T-helper 1 cell (primary cell): Measurements from ENCODE around the gene STIMATE.

ENCODE experiments used
- DNase-seq, 5 donors: peaks; one replicate each; pipeline ENCODE4 v3.0.0-alpha.2; 2012 to 2020

STIMATE gene

DNA sequence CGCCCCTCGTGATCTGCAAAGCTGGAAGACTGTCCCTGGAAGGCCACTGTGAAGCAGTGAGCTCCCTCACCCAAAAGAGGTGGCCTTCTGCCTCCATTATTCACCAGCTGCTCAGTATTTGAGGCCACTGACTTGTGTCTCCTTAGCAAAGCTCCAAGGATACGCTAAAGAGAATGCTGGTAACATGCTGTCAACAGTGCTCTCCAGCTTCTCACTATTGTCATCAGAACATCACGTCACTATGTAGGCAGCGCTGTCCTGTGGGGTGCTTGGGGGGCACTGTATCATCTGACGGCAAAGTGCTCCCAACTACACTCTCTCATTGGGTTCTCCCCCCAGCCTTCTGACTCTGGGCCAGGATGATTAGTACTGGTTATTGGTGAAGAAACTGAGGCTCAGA is 81.1 kb downstream of the STIMATE start:
- no peak for DNase-seq

DNA sequence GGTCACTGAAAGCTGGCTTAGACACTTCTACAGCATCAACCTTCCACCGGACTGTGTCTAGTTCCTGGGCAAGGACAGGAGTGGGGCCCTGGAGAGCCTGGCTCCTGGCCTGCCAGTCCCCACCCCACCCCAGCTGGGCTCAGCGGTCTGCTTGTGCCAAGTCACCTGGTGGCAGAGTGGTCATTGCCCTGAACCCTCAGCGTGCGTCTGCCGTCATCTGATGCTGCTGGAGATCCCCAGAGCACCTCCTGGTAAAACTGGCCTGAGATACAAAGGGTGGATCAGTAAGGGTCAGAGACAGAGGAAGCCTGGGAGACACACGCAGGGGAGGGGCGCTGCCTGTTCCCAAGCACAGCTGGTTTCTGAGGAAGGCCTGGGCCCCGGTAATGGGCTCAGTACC is 83.5 kb downstream of the STIMATE start:
- DNase-seq: no peak

DNA sequence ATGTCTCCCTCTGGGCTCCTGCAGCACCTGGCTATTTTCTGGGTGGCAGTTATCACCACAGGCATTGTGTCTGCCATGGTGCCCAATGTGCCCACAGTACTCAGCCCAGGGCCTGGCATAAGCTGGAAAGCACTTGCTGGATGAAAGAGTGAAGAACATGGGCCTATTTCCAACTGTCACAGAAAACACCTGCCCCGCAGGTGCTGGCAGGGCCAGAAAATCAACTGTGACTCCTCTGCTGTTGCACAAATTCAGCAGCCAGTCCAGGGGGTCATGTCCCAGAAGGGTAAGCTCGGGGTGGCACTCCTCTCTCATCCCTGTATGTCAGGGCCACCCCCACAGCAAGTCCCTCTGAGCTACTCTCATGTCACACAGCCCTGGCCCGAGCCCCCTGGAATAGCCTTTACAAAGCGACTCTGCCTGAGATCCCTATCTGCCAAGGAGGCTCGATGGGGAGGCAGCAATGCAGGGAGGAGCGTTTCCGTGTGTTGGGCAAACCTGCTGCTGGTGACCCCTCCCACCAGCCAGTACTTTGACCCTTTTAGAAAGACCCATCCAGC is 85.8 kb downstream of the STIMATE start:
- DNase-seq: no peak

GRCh38 chr3:52810923-52811322 is 86.4 kb downstream of the STIMATE start:
- no peak for DNase-seq

DNA sequence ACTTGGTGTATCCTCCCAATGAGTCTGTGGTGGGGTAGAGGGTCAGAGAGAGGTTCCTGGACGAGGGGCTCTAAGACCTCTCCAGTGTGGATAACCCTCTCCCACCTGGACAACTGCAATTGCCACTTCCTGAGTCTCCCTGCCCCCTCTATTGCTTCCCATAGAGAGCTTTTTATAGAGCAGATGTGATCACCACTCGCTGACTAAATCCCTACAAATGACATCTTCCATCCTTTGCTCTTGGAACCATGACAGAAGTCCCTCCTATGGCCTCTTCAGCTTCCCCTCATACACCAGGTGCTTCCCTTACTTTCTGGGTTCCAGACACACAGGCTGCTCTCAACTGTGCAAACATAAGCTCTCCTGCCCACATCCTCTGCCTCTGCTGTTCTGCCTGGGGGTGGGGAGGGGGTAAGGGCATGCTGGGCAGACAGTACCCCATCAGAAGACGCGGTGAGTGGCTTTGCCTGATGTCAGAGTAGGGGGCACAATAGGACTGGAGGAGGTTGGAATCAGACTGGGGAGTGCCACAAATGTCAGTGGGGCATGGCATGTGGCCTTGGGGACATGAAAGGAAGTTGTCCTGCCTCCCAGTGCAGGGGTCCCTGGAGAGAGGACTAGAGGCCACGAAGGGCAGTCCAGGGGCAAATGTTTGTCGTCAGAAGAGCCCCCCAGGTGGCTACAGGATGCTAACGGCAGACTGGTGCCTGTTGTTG is 87.5 kb downstream of the STIMATE start:
- DNase-seq: no peak

DNA sequence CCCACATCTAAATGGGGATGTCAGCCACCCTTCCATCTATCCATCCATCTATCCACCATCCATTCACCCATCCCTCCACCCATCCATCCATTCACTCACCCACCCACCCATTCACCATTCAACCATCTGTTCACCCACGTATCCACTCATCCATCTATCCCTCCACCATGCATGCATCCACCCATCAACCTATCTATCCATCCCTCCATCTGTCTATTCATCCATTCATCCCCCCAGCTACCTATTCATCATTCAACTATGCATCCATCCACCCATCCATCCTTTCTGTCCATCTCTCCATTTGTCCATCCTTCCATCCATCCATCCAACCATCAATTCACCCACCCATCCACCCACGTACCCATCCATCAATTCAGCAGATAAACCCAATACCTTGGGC is 88.2 kb downstream of the STIMATE start:
- DNase-seq: no peak

- DNase-seq: no peak
Observed at GRCh38 chr3:52805270-52806039, 91.9 kb downstream of the STIMATE start.

GRCh38 chr3:52801839-52802238 is 95.5 kb downstream of the STIMATE start:
- DNase-seq: no peak

GRCh38 chr3:52800079-52800478 is 97.3 kb downstream of the STIMATE start:
- no peak for DNase-seq

GRCh38 chr3:52798978-52799476 is 98.3 kb downstream of the STIMATE start:
- DNase-seq: no peak

DNA sequence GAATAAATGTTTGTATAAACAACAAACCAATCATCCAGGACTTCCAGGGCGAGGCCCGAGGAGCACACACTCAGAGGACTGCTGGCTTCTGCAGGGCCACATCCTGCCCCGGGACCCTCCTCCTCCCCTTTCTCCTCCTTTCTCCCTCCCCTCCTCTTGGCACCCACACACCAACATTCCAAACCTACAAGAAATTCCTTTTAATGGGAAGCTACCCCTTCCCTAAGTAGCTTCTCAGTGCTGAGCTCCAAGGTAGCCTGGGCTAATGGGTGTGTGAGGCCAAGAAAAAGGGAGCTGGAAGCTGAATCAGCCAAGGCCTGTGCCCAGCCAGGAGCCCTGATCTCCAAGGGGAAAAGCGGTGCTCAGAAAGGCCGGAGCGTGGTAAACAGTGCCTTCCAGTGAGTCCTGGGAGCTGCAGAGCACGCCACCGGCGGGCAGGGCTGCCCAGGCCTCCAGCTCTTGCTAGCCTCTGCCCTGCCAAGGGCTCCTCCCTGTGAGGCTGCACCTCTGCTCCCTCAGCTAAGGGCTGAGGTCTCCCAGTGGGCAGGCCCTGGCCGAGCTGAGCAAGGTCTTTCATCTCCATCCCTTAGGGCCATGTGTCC is 98.9 kb downstream of the STIMATE start:
- no peak for DNase-seq

GRCh38 chr3:52796411-52796810 is 100.9 kb downstream of the STIMATE start:
- DNase-seq: no peak

DNA sequence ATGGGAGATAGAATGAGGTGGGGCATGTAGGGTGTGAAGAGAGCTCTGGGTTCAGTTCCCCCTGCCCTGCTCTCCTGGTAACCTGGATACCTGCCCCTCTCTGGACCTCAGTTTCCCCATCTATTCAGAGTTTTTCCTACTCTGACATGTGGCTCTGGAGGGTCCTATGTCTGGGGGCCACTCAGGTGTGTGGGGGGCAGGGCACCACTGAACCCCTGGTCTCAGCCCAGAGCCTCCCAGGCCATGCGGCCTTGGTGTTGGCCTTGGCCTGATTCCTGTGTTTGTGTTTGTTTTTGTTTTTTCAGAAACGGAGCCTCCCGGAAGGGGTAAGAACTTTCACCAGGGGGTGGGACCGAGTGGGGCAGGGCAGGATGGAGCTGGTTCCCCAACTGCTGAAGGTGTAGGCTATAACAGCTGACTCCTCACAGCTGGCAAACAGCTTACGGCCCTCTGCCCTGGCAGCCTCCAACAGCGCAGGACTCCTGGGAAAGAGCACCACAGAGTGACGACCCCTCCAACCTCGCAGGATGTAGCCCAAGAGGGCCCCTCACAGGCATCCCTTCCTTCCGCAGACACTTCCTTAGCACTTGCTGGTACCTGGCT is 101.9 kb downstream of the STIMATE start:
- DNase-seq: no peak

- no peak for DNase-seq
Observed at GRCh38 chr3:52794612-52795099, 102.7 kb downstream of the STIMATE start, which contains the start of gene ITIH3. Gene ITIH3, plus strand, starts transcription at chr3:52794796. Its CDS starts 8 bp downstream, at chr3:52794804.

- no peak for DNase-seq
Observed at GRCh38 chr3:52793702-52794611, 103.4 kb downstream of the STIMATE start.

DNA sequence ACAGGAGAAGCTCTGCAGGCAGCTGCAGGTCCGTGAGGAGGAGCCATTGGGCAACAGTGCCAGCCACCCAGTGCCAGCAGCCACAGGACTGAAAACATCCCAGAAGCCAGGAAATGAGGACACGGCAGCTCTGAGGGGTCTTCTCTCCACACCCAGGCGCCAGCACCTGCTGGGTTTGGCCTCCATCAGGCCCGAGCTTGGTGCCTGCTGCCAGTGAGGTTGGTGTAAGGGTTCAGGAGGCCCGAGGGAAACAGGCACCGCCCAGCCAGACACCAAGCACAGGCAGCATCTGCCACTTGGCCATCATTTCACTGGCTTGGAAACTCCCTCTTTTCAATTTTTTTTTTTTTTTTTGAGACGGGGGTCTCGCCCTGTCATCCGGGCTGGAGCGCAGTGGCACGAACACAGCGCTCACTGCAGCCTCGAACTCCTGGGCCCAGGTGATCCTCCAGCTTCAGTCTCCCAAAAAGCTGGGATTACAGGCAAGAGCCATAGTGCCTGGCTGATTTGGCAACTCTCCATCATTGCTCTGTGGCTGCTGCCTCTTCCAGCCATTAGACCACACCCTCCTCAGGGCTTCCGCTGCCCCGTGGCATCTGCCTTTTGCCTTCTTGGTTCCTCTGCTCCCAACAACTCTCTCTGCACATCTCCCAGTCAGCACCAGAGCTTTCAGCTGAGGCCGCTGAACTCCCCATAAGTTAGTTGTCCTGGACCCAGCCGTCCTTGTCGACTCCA is 104.2 kb downstream of the STIMATE start:
- no peak for DNase-seq

- no peak for DNase-seq
Observed at GRCh38 chr3:52792413-52792812, 104.9 kb downstream of the STIMATE start.

DNA sequence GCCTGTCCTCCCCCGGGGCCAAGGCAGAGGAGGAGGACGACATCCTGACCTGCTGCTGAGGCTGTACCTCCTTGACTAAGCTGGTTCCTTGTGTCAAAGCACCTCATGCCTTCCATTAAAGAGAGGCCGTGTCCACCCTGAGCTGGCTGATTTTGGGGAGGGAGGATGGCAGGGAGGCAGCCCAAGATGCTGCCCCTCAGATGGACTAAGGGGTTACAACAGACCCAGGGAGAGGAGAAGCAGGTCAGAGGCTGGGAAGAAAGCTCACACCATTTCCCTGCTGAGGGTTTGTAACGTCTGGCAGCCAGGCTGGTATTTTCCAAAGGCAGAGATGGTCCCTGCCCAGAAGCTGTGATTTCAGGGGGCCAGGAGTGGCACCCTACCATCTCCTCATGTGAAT is 105.4 kb downstream of the STIMATE start:
- no peak for DNase-seq

DNA sequence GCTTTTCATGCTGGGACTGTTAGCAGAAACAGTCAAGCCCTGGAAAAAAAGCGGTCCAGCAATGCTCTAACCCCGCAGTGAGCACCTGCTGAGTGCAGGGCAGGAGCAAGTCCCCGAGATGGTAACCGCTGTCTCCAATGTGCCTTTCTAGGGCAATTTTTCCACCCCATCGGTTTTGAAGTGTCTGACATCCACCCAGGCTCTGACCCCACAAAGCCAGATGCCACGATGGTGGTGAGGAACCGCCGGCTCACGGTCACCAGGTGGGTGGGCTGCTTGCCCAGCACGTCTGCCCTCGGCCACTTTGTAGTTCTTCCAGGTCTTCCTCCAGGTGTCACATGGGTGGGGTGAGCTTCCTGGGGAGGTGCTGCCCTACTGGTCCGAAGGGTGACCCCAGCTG is 106.0 kb downstream of the STIMATE start:
- DNase-seq: no peak

DNA sequence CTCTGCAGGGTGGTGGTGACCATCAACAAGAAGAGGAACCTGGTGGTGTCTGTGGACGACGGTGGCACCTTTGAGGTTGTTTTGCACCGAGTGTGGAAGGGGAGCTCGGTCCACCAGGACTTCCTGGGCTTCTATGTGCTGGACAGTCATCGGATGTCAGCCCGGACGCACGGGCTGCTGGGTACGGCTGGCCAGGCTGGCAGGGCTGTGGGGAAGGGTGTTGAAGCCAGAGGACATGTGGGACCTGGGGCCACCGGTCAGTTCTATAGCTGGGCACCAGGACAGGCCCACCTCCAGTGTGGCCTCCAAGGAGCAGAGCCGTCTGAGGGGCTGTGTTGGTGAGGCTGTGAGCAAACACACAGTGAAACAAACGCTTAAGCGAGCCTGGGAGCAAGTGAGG is 106.6 kb downstream of the STIMATE start:
- DNase-seq: no peak

DNA sequence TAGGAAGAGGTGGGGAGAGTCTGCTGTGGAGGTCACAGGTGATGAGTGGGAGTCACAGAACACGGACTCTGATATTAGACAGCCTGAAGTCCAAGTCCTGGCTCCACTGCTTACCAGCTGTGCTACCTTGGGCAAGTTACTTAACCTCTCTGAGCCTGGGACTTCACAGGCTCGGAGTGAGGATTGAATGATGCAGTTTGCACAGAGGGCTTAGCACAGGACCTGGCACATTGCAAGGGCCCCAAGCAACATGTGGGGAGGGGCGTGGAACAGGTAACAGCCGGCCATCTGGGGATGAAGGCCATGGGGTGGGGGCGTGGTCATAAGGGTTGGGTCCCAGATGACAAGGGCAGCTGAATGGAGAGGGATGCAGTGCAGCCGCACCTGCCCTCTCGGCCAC is 107.0 kb downstream of the STIMATE start:
- DNase-seq: no peak
